Measurements from ENCODE around the gene GJC3.
"Not testable (repeated sequence)": the region's sequence is repeated elsewhere in the genome, so short reads cannot be mapped to it uniquely, and the experiment has no call there.

The GJC3 gene

GRCh38 chr7:99928994-99929729, at the start of gene GJC3:
GJC3 (minus strand) TSS chr7:99929620; CDS start chr7:99929620, 0 bp downstream.
- DNase-seq, result peak; percentile 38 to 81

- DNase-seq, result no peak
Observed at GRCh38 chr7:99976626-99977025, 47.2 kb upstream of the GJC3 start.

- peak in 1 of 2 experiments; percentile 3 for DNase-seq
Observed at GRCh38 chr7:99975782-99976521, 46.5 kb upstream of the GJC3 start, which contains the start of gene AZGP1. AZGP1 (minus strand) TSS chr7:99976031; CDS start chr7:99976020, 11 bp downstream.

- no peak for DNase-seq
Observed at GRCh38 chr7:99974681-99975080, 45.3 kb upstream of the GJC3 start.

- not testable (repeated sequence) for DNase-seq
Observed at GRCh38 chr7:99973817-99974216, 44.4 kb upstream of the GJC3 start.

GRCh38 chr7:99971242-99971641, 41.8 kb upstream of the GJC3 start:
- DNase-seq, result no peak

- peak; percentile 35 to 50 for DNase-seq
Observed at GRCh38 chr7:99969813-99970212, 40.4 kb upstream of the GJC3 start.

GRCh38 chr7:99969298-99969697, 39.9 kb upstream of the GJC3 start:
- no peak for DNase-seq

GRCh38 chr7:99958564-99959227, 29.3 kb upstream of the GJC3 start:
- no peak for DNase-seq

- no peak for DNase-seq
Observed at GRCh38 chr7:99955247-99955646, 25.8 kb upstream of the GJC3 start.

- not testable (repeated sequence) for DNase-seq
Observed at GRCh38 chr7:99954643-99955042, 25.2 kb upstream of the GJC3 start.

- no peak for DNase-seq
Observed at GRCh38 chr7:99953649-99954048, 24.2 kb upstream of the GJC3 start.

GRCh38 chr7:99952649-99953048, 23.2 kb upstream of the GJC3 start:
- DNase-seq, result not testable (repeated sequence)

GRCh38 chr7:99950819-99951218, 21.4 kb upstream of the GJC3 start:
- DNase-seq, result not testable (repeated sequence)

- peak in 1 of 2 experiments; percentile 5 for DNase-seq
Observed at GRCh38 chr7:99949645-99950228, 20.3 kb upstream of the GJC3 start.

- DNase-seq, result no peak
Observed at GRCh38 chr7:99947608-99948007, 18.2 kb upstream of the GJC3 start.

GRCh38 chr7:99944497-99945070, 15.2 kb upstream of the GJC3 start:
- no peak for DNase-seq

GRCh38 chr7:99943641-99944496, 14.4 kb upstream of the GJC3 start:
- peak in 1 of 2 experiments; percentile 45 for DNase-seq

- no peak for DNase-seq
Observed at GRCh38 chr7:99938296-99938695, 8.9 kb upstream of the GJC3 start.

GRCh38 chr7:99935009-99935408, 5.6 kb upstream of the GJC3 start:
- DNase-seq, result not testable (repeated sequence)

- DNase-seq, result no peak
Observed at GRCh38 chr7:99930376-99930775, 956 bp upstream of the GJC3 start.

GRCh38 chr7:99929730-99930053, 272 bp upstream of the GJC3 start:
- no peak for DNase-seq

Measured in NCI-H2081 (cell line).